Measurements from ENCODE around the gene MIEF1.

MIEF1 gene

GRCh38 chr22:39475337-39475736 lies 26.8 kb upstream of the MIEF1 start:
- DNase-seq (ENCODE audit: low read depth, low spot score): no peak
- H3K4me3 ChIP-seq (ENCODE audit: low read depth, low read length): no peak overlapping the region
- no peak for TF ChIP-seq CTCF (IDR thresholded peaks at IDR 0.05; ENCODE audit: low read depth, low read length)
- in situ Hi-C loops (cut with HindIII; ENCODE audit: low sequenced_read_pairs): no loop called here

GRCh38 chr22:39475902-39476301 lies 26.2 kb upstream of the MIEF1 start:
- in situ Hi-C loops (cut with HindIII; ENCODE audit: low sequenced_read_pairs): no loop called here
- no peak overlapping the region for H3K4me3 ChIP-seq (ENCODE audit: low read depth, low read length)
- no peak for TF ChIP-seq CTCF (IDR thresholded peaks at IDR 0.05; ENCODE audit: low read depth, low read length)
- no peak for DNase-seq (ENCODE audit: low read depth, low spot score)

GRCh38 chr22:39476664-39477063 lies 25.4 kb upstream of the MIEF1 start:
- TF ChIP-seq CTCF (IDR thresholded peaks at IDR 0.05; ENCODE audit: low read depth, low read length): no peak
- in situ Hi-C loops (cut with HindIII; ENCODE audit: low sequenced_read_pairs): no loop called here
- DNase-seq (ENCODE audit: low read depth, low spot score): no peak
- no peak overlapping the region for H3K4me3 ChIP-seq (ENCODE audit: low read depth, low read length)

- no peak for TF ChIP-seq CTCF (IDR thresholded peaks at IDR 0.05; ENCODE audit: low read depth, low read length)
- in situ Hi-C loops (cut with HindIII; ENCODE audit: low sequenced_read_pairs): no loop called here
- no peak overlapping the region for H3K4me3 ChIP-seq (ENCODE audit: low read depth, low read length)
- no peak for DNase-seq (ENCODE audit: low read depth, low spot score)
Observed at GRCh38 chr22:39477542-39477941, 24.5 kb upstream of the MIEF1 start.

GRCh38 chr22:39478441-39478850 lies 23.6 kb upstream of the MIEF1 start:
- TF ChIP-seq CTCF (IDR thresholded peaks at IDR 0.05; ENCODE audit: low read depth, low read length): no peak
- in situ Hi-C loops (cut with HindIII; ENCODE audit: low sequenced_read_pairs): no loop called here
- H3K4me3 ChIP-seq (ENCODE audit: low read depth, low read length): no peak overlapping the region
- no peak for DNase-seq (ENCODE audit: low read depth, low spot score)

- no peak for DNase-seq (ENCODE audit: low read depth, low spot score)
- no peak for TF ChIP-seq CTCF (IDR thresholded peaks at IDR 0.05; ENCODE audit: low read depth, low read length)
- H3K4me3 ChIP-seq (ENCODE audit: low read depth, low read length): no peak overlapping the region
- in situ Hi-C loops (cut with HindIII; ENCODE audit: low sequenced_read_pairs): no loop called here
Observed at GRCh38 chr22:39479254-39479653, 22.8 kb upstream of the MIEF1 start.

GRCh38 chr22:39480557-39480956 lies 21.5 kb upstream of the MIEF1 start:
- in situ Hi-C loops (cut with HindIII; ENCODE audit: low sequenced_read_pairs): no loop called here
- TF ChIP-seq CTCF (IDR thresholded peaks at IDR 0.05; ENCODE audit: low read depth, low read length): no peak
- no peak for DNase-seq (ENCODE audit: low read depth, low spot score)
- no peak overlapping the region for H3K4me3 ChIP-seq (ENCODE audit: low read depth, low read length)

Data from astrocyte of the spinal cord (primary cell).